GM21717 (cell line): ENCODE data around the gene TMC6.
"Not testable (repeated sequence)": the region's sequence is repeated elsewhere in the genome, so short reads cannot be mapped to it uniquely, and the experiment has no call there.

ENCODE experiments used
- ATAC-seq: cut with Tn5 transposase; IDR thresholded peaks from one replicate; pipeline ENCODE4 v1.9.1; 2021; ENCODE audit warnings: mild to moderate bottlenecking, moderate library complexity; ENCODE audit not compliant: unreplicated experiment

TMC6 gene

DNA sequence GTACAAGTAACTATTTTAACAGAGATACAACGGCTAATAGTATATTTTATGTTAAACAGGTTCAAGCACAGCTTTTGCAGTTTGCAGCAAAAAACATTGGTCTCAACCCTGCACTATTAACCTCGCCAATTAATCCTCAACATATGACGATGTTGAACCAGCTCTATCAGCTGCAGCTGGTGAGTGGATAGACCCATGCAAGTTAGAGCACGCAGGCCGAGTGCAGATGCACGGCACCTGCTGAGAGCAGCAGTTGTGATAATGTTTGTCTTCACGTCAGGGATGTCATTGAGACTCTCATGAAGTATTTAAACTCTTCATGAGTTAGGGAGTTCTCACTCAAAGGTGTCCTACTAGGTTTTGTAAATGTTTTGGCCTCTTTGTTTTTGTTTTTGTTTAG, 45.6 kb downstream of the TMC6 start:
- ATAC-seq: no peak

DNA sequence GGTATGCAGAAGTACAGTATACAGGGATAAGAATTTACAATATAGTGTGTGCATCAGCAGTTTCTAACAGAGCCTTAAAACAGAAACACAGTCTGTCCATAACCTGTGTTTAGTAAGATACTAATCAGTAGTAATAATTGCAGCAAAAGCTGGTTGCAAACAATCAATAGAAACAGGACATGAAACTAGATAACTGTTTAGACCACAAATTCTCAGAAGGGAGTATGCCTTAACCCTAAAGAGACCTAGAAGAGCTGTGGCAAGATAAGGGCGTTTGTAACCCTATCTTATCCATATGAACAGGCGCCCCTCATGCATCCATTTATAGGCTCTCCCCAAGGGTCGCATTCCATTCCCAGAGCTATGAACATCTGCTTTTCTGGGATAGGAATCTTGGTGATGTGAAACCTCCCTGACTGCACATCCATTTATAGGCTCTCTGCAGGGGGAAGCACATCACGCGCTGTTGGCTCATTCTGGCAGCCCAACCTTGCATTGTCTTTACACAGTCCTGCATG, 46.1 kb downstream of the TMC6 start:
- not testable (repeated sequence) for ATAC-seq

DNA sequence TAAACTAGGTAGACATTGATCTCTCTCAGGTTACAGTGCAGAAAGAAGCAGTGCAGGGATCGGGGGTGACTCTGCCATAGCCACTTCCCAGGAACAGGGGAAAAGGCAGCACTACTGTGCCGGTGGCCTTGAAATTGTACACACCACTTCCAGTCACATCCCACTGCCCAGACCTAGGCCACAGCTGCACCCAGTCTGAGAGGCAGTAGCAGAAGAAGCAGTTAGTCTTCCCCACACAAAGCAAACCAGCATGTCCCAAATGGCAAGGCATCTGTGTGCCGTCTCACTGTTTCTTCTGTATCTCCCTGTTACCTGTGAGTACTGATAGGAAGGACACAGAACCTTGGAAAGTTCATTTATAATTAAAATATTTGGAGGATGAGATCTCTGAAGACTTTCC, 47.0 kb downstream of the TMC6 start:
- no peak for ATAC-seq

DNA sequence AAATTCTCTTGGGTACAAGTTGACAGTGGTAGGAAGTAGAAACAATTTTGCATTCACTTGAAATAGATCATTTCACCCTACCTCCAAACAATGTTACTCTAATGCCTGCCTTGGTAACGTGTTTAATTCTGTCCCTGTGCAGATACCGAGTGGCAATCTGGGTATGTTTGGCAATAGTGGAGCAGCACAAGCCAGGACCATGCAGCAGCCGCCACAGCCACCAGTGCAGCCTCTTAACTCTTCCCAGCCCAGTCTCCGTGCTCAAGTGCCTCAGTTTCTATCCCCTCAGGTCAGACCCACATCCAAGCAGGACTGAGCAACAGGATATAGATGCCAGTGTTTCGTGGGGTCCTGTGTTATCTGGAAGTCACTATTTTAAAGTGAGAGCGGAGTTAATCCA, 49.3 kb downstream of the TMC6 start:
- no peak for ATAC-seq

DNA sequence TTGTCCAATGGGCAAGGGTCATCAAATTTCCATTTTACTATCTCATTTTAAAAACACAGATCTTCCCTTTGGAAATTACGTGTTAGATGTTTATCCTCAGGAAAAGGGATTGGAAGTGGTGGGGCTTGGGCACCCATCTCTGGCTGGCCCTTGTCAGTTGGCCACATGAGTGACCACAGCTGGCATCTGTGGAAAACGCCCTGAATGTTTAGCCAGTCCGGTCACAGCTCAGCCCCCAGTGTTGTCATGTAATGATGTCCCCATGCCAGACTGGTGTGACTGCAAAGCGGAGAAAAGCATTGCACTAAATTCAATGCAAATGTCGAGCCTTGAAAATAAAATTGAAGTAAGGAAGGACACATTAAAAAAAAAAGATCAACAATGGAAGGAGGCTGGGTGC, 53.0 kb downstream of the TMC6 start:
- no peak for ATAC-seq

DNA sequence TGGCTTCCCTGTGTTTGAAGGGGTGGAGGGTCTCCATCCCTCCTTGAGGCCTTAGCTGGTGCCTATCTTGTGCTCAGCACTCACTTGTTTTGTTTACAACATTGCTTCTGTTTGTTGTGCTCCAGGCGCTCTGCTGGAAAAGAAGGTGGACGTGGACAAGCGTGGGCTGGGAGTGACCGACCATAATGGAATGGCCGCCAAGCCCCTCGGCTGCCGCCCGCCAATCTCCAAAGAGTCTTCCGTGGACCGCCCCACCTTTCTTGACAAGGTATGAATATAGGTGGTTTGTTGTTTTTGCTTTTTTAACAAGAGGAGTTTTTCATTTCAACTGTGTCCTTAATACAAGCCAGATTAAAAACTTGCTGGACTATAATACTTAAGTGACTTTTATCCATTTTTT, 53.5 kb downstream of the TMC6 start:
- no peak for ATAC-seq

DNA sequence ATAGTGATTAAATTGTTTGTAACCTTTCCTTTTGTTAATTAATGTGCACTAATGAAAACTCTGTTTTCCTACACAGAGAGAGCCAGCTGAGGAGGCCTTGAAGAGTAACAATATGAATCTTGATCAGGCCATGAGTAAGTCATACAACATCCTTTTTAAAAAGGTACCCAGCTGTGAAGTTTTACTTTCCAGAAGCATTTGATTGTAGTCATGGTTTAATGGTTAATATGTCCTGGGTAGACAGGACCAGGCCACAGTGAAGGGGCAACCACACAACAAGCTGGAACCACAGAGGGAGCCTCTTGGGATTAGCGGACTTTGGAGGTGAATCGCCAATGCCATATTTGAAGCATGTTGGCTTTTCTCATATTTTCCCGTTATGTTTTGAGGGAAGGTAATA, 55.6 kb downstream of the TMC6 start:
- ATAC-seq: no peak

DNA sequence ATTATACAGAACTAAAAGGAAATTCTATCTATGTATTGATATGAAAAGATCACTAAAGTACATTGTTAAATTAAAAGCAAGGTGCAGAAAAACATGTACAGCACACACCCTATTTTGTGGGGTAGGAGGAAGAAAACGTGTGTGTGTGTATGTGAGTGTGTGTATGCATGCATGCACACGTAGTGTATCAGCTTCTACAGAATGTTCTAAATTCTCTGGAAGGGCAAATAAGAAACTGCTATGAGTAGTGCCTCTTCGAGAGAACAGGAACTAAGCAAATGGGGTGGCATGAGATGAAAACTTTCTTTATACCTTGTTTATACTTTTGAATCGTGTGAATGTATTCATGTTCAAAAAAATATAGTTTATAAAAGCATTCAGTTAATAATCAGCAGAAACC, 58.9 kb downstream of the TMC6 start:
- no peak for ATAC-seq

DNA sequence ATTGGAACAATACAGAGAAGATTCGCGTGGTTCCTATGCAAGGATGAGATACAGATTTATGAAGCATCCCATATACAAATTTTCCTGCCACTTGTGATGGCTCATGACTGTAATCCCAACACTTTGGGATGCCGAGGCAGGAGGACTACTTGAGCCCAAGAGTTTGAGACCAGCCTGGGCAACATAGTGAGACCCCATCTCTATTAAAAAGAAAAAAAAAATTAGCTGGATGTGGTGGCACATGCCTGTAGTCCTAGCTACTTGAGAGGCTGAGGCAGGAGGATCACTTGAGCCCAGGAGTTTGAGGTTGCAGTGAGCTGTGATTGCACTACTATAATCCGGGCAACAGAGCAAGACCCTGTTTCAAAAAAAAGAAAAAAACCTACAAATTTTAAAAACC, 61.6 kb downstream of the TMC6 start:
- not testable (repeated sequence) for ATAC-seq

DNA sequence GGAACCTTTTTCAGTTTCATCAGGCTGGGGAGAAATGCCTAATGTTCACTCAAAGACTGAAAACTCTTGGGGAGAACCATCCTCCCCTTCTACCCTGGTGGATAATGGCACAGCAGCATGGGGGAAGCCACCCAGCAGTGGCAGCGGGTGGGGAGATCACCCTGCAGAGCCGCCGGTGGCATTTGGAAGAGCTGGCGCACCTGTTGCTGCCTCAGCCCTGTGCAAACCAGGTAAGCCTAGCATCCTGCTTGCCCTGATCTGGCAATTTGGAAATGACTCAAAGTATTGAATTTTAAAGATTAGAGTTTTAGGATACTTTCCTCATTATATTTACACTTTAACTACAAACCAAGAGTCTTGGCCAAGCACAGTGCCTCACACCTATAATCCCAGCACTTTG, 63.8 kb downstream of the TMC6 start:
- ATAC-seq: no peak

DNA sequence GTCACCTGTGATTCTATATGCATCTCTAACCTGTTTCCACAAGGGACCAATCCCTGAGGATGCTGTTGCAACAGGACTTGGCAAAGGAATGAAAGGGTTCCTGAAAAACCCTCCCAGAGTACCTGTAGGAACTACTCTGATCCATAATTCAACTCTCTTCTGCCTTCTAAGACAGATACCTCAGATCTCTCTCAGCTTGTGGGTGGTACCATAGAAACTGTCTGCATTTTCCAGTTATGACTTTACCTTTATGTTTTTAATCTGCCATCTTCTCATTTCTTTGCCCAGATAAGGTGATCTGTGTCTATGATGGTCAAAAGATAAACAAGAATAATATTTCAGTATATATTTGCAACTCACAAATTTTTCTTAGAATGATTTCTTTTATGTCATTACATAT, 65.1 kb downstream of the TMC6 start:
- no peak for ATAC-seq

DNA sequence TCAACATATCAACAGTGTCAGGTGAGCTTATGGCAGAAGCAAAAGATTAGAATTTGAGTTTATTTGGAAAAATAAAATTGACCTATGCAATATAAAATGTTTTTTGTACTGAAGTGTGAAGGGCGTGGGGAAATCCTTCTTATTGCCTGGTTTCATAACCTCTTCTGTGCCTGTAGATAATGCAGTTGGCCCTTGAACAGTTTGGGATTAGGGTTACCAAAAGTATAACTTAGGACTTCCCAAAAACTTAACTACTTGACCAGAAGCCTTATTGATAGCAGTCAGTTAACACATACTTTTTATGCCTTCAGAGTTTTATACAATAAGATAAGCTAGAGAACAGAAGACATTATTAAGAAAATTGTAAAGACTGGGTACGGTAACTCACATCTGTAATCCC, 66.0 kb downstream of the TMC6 start:
- ATAC-seq: no peak
